MM.1S (cell line): ENCODE data around the gene MKNK1.

Experiments used
- DNase-seq: peaks from one replicate; pipeline ENCODE4 v3.0.0-alpha.2; 2015
- H2AFZ ChIP-seq: fragments of 300-600 bp; sonication (generic); 2 replicates; pipeline ENCODE4 v1.6.0; 2016; ENCODE audit warnings: antibody characterized with exemption, low read length
- H3F3A ChIP-seq: fragments of 300-600 bp; sonication (generic); 2 replicates; pipeline ENCODE4 v1.6.1; 2016; ENCODE audit warnings: mild to moderate bottlenecking, antibody characterized with exemption, low read length, moderate library complexity, mixed read lengths; ENCODE audit not compliant: insufficient read depth
- H3K27ac ChIP-seq: fragments of 300-600 bp; sonication (generic); 2 replicates; pipeline ENCODE4 v1.5.1; 2016; ENCODE audit warnings: mild to moderate bottlenecking, low read length
- H3K27me3 ChIP-seq: fragments of 300-600 bp; sonication (generic); replicated peaks from 2 replicates; pipeline ENCODE4 v1.6.0; 2016; ENCODE audit warnings: low read length; ENCODE audit not compliant: insufficient read depth
- H3K36me3 ChIP-seq: fragments of 300-600 bp; sonication (generic); replicated peaks from 2 replicates; pipeline ENCODE4 v1.6.1; 2016; ENCODE audit warnings: mild to moderate bottlenecking, low read length, mixed read lengths; ENCODE audit not compliant: insufficient read depth
- H3K4me1 ChIP-seq: fragments of 300-600 bp; sonication (generic); 2 replicates; pipeline ENCODE4 v1.6.1; 2016; ENCODE audit warnings: low read length, mixed read lengths
- H3K4me2 ChIP-seq: fragments of 300-600 bp; sonication (generic); 2 replicates; pipeline ENCODE4 v1.6.0; 2016; ENCODE audit warnings: low read depth, low read length
- H3K4me3 ChIP-seq: fragments of 300-600 bp; sonication (generic); 2 replicates; pipeline ENCODE4 v1.5.1; 2016; ENCODE audit warnings: low read length, mixed read lengths
- H3K79me2 ChIP-seq: fragments of 300-600 bp; sonication (generic); 2 replicates; pipeline ENCODE4 v1.6.1; 2016; ENCODE audit warnings: mixed run types, low read length, mixed read lengths
- H3K9ac ChIP-seq: fragments of 300-600 bp; sonication (generic); 2 replicates; pipeline ENCODE4 v1.6.1; 2016; ENCODE audit warnings: low read length, mixed read lengths
- H3K9me2 ChIP-seq: fragments of 300-600 bp; sonication (generic); replicated peaks from 2 replicates; pipeline ENCODE4 v1.6.1; 2016; ENCODE audit warnings: mild to moderate bottlenecking, low read length, mixed read lengths; ENCODE audit not compliant: insufficient read depth
- H3K9me3 ChIP-seq: fragments of 300-600 bp; sonication (generic); replicated peaks from 2 replicates; pipeline ENCODE4 v1.6.1; 2016; ENCODE audit warnings: mild to moderate bottlenecking, low read length, mixed read lengths; ENCODE audit not compliant: insufficient read depth
- H4K20me1 ChIP-seq: fragments of 300-600 bp; sonication (generic); 2 replicates; pipeline ENCODE4 v1.6.1; 2016; ENCODE audit warnings: mild to moderate bottlenecking, low read length, moderate library complexity, mixed read lengths; ENCODE audit not compliant: insufficient read depth
- CTCF ChIP-seq: fragments of 300-600 bp; sonication (generic); IDR thresholded peaks from 2 replicates; pipeline ENCODE4 v1.5.1; 2016; ENCODE audit warnings: antibody characterized with exemption, low read length, mixed read lengths
- EZH2 ChIP-seq: fragments of 300-600 bp; sonication (generic); optimal IDR thresholded peaks from 2 replicates; pipeline ENCODE3; 2017; ENCODE audit warnings: low read depth, mild to moderate bottlenecking, antibody characterized with exemption, low read length, mixed read lengths
- EZH2phosphoT487 ChIP-seq: fragments of 300-600 bp; sonication (generic); IDR thresholded peaks from 2 replicates; pipeline ENCODE4 v1.6.1; 2018; ENCODE audit warnings: antibody characterized with exemption, low read length

Gene MKNK1

GRCh38 chr1:46615088-46615487, 11.0 kb upstream of the MKNK1 start:
- no peak overlapping the region for H3K27ac ChIP-seq
- no peaks in the 10 kb centered on the region for H3K9me2 ChIP-seq
- no peaks in the 10 kb centered on the region for H4K20me1 ChIP-seq
- H3K4me3 ChIP-seq, result no peak overlapping the region
- DNase-seq, result no peak
- no peaks in the 10 kb centered on the region for H3K36me3 ChIP-seq
- no peak overlapping the region for H3K9ac ChIP-seq
- no peaks in the 10 kb centered on the region for H3K9me3 ChIP-seq
- no peak overlapping the region for H2AFZ ChIP-seq
- peaks cover 3% of the 10 kb centered on the region; the same call in 1 of the 2 replicates for H3F3A ChIP-seq
- peaks cover 34% of the 10 kb centered on the region for H3K4me1 ChIP-seq
- TF ChIP-seq EZH2 (no peak), EZH2phosphoT487 (no peak)
- peaks cover 10% of the 10 kb centered on the region for H3K79me2 ChIP-seq
- peak overlapping the region; percentile 98 for H3K4me2 ChIP-seq
- no peaks in the 10 kb centered on the region for H3K27me3 ChIP-seq

- Histone ChIP-seq H3K79me2 (peaks cover 10% of the 10 kb centered on the region), H3K9ac (no peak overlapping the region), H3K4me3 (no peak overlapping the region), H3K9me3 (no peaks in the 10 kb centered on the region), H3K4me1 (peaks cover 31% of the 10 kb centered on the region), H3F3A (peaks cover 3% of the 10 kb centered on the region; the same call in 1 of the 2 replicates), H3K9me2 (no peaks in the 10 kb centered on the region), H3K27ac (no peak overlapping the region), H3K4me2 (no peak overlapping the region), H3K36me3 (no peaks in the 10 kb centered on the region), H3K27me3 (no peaks in the 10 kb centered on the region), H4K20me1 (no peaks in the 10 kb centered on the region), H2AFZ (no peak overlapping the region)
- no peak for DNase-seq
- no peak for TF ChIP-seq CTCF
Measured at GRCh38 chr1:46614604-46614984, 10.5 kb upstream of the MKNK1 start.

GRCh38 chr1:46613661-46614603, 9.9 kb upstream of the MKNK1 start:
- TF ChIP-seq EZH2 (no peak), EZH2phosphoT487 (no peak), CTCF (no peak)
- no peaks in the 10 kb centered on the region for H3K27me3 ChIP-seq
- no peaks in the 10 kb centered on the region for H4K20me1 ChIP-seq
- H3K27ac ChIP-seq, result no peak overlapping the region
- no peak overlapping the region for H3K4me2 ChIP-seq
- no peak for DNase-seq
- H3K4me3 ChIP-seq, result no peak overlapping the region
- H2AFZ ChIP-seq, result no peak overlapping the region
- H3K9ac ChIP-seq, result no peak overlapping the region
- no peaks in the 10 kb centered on the region for H3K9me3 ChIP-seq
- H3K9me2 ChIP-seq, result no peaks in the 10 kb centered on the region
- peaks cover 3% of the 10 kb centered on the region; the same call in 1 of the 2 replicates for H3F3A ChIP-seq
- H3K4me1 ChIP-seq, result peaks cover 24% of the 10 kb centered on the region
- no peaks in the 10 kb centered on the region for H3K36me3 ChIP-seq
- peaks cover 10% of the 10 kb centered on the region for H3K79me2 ChIP-seq
